ENCODE results near the gene TNN.

DNA sequence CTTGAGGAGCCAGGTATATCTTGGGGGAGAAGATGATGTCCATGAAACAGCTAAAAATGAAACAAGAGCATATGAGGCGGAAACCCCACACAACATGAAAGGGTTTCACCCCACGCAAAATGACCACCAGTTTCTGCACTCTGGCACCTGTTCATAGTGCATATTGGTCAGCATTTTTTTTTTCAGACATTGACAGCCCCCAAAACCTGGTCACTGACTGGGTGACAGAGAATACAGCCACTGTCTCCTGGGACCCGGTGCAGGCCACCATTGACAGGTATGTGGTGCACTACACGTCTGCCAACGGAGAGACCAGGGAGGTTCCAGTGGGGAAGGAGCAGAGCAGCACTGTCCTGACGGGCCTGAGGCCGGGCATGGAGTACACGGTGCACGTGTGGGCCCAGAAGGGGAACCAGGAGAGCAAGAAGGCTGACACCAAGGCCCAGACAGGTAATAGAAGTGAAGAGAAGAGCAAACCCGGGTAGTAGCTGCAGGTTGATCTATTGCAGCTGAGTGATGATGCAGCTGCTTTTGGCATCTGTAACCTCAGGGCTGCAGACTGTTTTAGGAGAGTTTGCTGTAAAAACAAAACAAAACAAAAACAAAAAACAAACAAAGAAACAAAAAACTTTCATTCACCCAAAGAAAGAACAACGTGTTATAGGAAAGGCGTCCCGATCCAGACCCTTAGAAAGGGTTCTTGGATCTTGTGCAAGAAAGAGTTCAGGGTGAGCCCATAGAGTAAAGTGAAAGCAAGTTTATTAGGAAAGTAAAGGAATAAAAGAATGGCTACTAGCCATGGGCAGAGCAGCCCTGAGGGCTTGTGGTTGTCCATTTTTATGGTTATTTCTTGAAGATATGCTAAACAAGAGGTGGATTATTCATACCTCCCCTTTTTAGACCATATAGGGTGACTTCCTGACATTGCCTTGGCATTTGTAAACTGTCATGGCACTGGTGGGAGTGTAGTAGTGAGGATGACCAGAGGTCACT lies 51.0 kb downstream of the TNN start:
- TF ChIP-seq CTCF (IDR thresholded peaks at IDR 0.05 in 2 of 3, conservative IDR thresholded peaks at IDR 0.05 in 1 of 3; ENCODE audit: control insufficient read depth in 2 of 3, extremely low read depth in 1 of 3, insufficient read depth in 1 of 3, low read depth in 3 of 3, low read length in 3 of 3), result no peak
- no peak for TF ChIP-seq ZNF687 (IDR thresholded peaks at IDR 0.05)
- TF ChIP-seq ZNF592 (IDR thresholded peaks at IDR 0.05), result no peak
- no peak for TF ChIP-seq CHD4 (IDR thresholded peaks at IDR 0.05)
- no peak for TF ChIP-seq RFX5 (IDR thresholded peaks at IDR 0.05; ENCODE audit: low read depth, low read length)
- TF ChIP-seq POLR2AphosphoS5 (IDR thresholded peaks at IDR 0.05; ENCODE audit: low read length), result no peak
- TF ChIP-seq BACH1 (IDR thresholded peaks at IDR 0.05; ENCODE audit: borderline replicate concordance), result no peak
- TF ChIP-seq, protein P1, sequence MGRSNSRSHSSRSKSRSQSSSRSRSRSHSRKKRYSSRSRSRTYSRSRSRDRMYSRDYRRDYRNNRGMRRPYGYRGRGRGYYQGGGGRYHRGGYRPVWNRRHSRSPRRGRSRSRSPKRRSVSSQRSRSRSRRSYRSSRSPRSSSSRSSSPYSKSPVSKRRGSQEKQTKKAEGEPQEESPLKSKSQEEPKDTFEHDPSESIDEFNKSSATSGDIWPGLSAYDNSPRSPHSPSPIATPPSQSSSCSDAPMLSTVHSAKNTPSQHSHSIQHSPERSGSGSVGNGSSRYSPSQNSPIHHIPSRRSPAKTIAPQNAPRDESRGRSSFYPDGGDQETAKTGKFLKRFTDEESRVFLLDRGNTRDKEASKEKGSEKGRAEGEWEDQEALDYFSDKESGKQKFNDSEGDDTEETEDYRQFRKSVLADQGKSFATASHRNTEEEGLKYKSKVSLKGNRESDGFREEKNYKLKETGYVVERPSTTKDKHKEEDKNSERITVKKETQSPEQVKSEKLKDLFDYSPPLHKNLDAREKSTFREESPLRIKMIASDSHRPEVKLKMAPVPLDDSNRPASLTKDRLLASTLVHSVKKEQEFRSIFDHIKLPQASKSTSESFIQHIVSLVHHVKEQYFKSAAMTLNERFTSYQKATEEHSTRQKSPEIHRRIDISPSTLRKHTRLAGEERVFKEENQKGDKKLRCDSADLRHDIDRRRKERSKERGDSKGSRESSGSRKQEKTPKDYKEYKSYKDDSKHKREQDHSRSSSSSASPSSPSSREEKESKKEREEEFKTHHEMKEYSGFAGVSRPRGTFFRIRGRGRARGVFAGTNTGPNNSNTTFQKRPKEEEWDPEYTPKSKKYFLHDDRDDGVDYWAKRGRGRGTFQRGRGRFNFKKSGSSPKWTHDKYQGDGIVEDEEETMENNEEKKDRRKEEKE (IDR thresholded peaks at IDR 0.05), result no peak
- no peak for TF ChIP-seq EGR1 (IDR thresholded peaks at IDR 0.05; ENCODE audit: borderline replicate concordance in 1 of 2, low read depth in 2 of 2, low read length in 2 of 2)
- no peak for TF ChIP-seq JUNB (IDR thresholded peaks at IDR 0.05)
- TF ChIP-seq POLR2A (IDR thresholded peaks at IDR 0.05; ENCODE audit: low read depth, low read length), result no peak
- TF ChIP-seq FOXM1 (IDR thresholded peaks at IDR 0.05; ENCODE audit: low read depth, low read length), result no peak
- TF ChIP-seq CBFB (IDR thresholded peaks at IDR 0.05; ENCODE audit: low read depth), result no peak
- no peak for TF ChIP-seq SREBF1 (IDR thresholded peaks at IDR 0.05; ENCODE audit: low read length)

Measured in GM12878 (cell line).